HG03196 (cell line): ENCODE measurements around the gene CCDC149.

ENCODE experiments used
- ATAC-seq: cut with Tn5 transposase; IDR thresholded peaks from one replicate; pipeline ENCODE4 v1.9.1; 2021; ENCODE audit not compliant: unreplicated experiment

Gene CCDC149

GRCh38 chr4:24845132-24845531 lies 67.7 kb downstream of the CCDC149 start:
- no peak for ATAC-seq

- ATAC-seq: no peak
Observed at GRCh38 chr4:24843096-24843495, 69.7 kb downstream of the CCDC149 start.

GRCh38 chr4:24842356-24842755 lies 70.5 kb downstream of the CCDC149 start:
- no peak for ATAC-seq

GRCh38 chr4:24840826-24841543 lies 71.9 kb downstream of the CCDC149 start:
- no peak for ATAC-seq

GRCh38 chr4:24840362-24840761 lies 72.5 kb downstream of the CCDC149 start:
- ATAC-seq: no peak

- no peak for ATAC-seq
Observed at GRCh38 chr4:24837781-24838180, 75.1 kb downstream of the CCDC149 start.

- no peak for ATAC-seq
Observed at GRCh38 chr4:24837336-24837735, 75.5 kb downstream of the CCDC149 start.

GRCh38 chr4:24836661-24837242 lies 76.1 kb downstream of the CCDC149 start:
- ATAC-seq: no peak

GRCh38 chr4:24835696-24836095 lies 77.1 kb downstream of the CCDC149 start:
- no peak for ATAC-seq

GRCh38 chr4:24831637-24832036 lies 81.2 kb downstream of the CCDC149 start:
- ATAC-seq: no peak

GRCh38 chr4:24824720-24825119 lies 88.1 kb downstream of the CCDC149 start:
- no peak for ATAC-seq

GRCh38 chr4:24820541-24820940 lies 92.3 kb downstream of the CCDC149 start:
- ATAC-seq: no peak

- ATAC-seq: no peak
Observed at GRCh38 chr4:24816797-24817196, 96.0 kb downstream of the CCDC149 start.

- no peak for ATAC-seq
Observed at GRCh38 chr4:24813732-24814131, 99.1 kb downstream of the CCDC149 start.

- ATAC-seq: no peak
Observed at GRCh38 chr4:24810871-24811631, 101.8 kb downstream of the CCDC149 start.

GRCh38 chr4:24809815-24810405 lies 102.9 kb downstream of the CCDC149 start:
- no peak for ATAC-seq

- no peak for ATAC-seq
Observed at GRCh38 chr4:24809376-24809775, 103.5 kb downstream of the CCDC149 start.

- ATAC-seq: no peak
Observed at GRCh38 chr4:24808955-24809354, 103.9 kb downstream of the CCDC149 start.

GRCh38 chr4:24808261-24808660 lies 104.6 kb downstream of the CCDC149 start:
- ATAC-seq: no peak

GRCh38 chr4:24807611-24808010 lies 105.2 kb downstream of the CCDC149 start:
- no peak for ATAC-seq

GRCh38 chr4:24806206-24806990 lies 106.4 kb downstream of the CCDC149 start:
- ATAC-seq: no peak
